ENCODE measurements around the gene SPAG9.
A peak's percentile ranks its signal among the peaks of the same experiment; 100 is the strongest.

Gene SPAG9

DNA sequence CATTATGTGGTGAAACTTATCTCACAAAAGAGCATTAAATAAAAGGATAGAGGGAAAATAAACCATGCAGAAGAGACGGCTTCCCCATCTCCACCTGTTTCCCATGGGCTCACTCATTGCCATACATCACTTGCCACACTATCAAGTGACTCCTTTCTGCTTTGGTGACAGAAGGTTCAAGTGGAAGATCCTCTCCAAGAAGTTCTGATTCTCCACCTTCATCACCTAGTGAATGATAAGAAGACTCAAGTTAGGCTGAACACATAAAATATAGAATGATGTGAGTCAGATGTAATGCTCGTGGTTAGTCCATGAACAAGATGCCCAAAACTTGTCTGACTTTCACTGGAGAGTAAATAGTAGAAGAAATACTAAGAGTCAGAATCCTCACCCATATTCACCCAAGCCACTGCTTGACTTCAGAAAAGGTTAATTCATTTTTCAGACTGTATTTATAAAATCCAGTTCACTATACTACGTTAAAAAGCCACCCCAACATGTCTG, 154.5 kb downstream of the SPAG9 start:
- WGBS, result 84% methylated on average over 2 of the region's 3 CpGs
- H2BK120ac ChIP-seq (ENCODE audit: low read depth, low read length), result no peak overlapping the region
- no peaks in the 10 kb centered on the region for H3K27me3 ChIP-seq (ENCODE audit: control insufficient read depth in 1 of 2, insufficient read depth in 1 of 2, low read length in 2 of 2)
- no peak overlapping the region for H3K18ac ChIP-seq (ENCODE audit: low read depth in 1 of 2, low read length in 2 of 2)
- H3K4me1 ChIP-seq (ENCODE audit: control insufficient read depth, insufficient read depth, low read depth, low read length), result peaks cover 10% of the 10 kb centered on the region
- H2BK12ac ChIP-seq (ENCODE audit: low read length in 2 of 2), result no peak overlapping the region
- no peaks in the 10 kb centered on the region for H3K9me3 ChIP-seq (ENCODE audit: control insufficient read depth, low read length)
- no peak overlapping the region for H2AFZ ChIP-seq (ENCODE audit: low read depth, low read length)
- H3K4me3 ChIP-seq (ENCODE audit: insufficient read depth in 1 of 2, low read depth in 1 of 2, low read length in 2 of 2), result no peak overlapping the region
- H3K23ac ChIP-seq (ENCODE audit: low read length in 2 of 2), result no peak overlapping the region
- H3K4me2 ChIP-seq (ENCODE audit: low read length, poor library complexity, severe bottlenecking), result no peak overlapping the region
- H3K9ac ChIP-seq (ENCODE audit: low read length), result no peak overlapping the region
- no peak overlapping the region for H4K91ac ChIP-seq (ENCODE audit: low read length)
- H2AK5ac ChIP-seq (ENCODE audit: low read length, severe bottlenecking), result no peak overlapping the region
- no peaks in the 10 kb centered on the region for H3K79me1 ChIP-seq (replicated peaks; ENCODE audit: low read length, poor library complexity, severe bottlenecking)
- no peak overlapping the region for H3K4ac ChIP-seq (ENCODE audit: low read depth in 1 of 2, low read length in 2 of 2)
- H2BK15ac ChIP-seq (ENCODE audit: low read depth, poor library complexity, severe bottlenecking), result no peak overlapping the region
- H3K36me3 ChIP-seq (ENCODE audit: control insufficient read depth in 1 of 2, insufficient read depth in 2 of 2, low read depth in 1 of 2, low read length in 2 of 2), result peaks cover 3 to 89% of the 10 kb centered on the region in 2 experiments
- DNase-seq, result no peak
- no peak overlapping the region for H3K14ac ChIP-seq (ENCODE audit: low read length in 2 of 2)
- H3K27ac ChIP-seq (ENCODE audit: low read length, poor library complexity, severe bottlenecking), result no peak overlapping the region
- H2BK5ac ChIP-seq (ENCODE audit: low read depth, low read length, poor library complexity, severe bottlenecking), result no peak overlapping the region
- no peak overlapping the region for H4K8ac ChIP-seq (ENCODE audit: low read length)

DNA sequence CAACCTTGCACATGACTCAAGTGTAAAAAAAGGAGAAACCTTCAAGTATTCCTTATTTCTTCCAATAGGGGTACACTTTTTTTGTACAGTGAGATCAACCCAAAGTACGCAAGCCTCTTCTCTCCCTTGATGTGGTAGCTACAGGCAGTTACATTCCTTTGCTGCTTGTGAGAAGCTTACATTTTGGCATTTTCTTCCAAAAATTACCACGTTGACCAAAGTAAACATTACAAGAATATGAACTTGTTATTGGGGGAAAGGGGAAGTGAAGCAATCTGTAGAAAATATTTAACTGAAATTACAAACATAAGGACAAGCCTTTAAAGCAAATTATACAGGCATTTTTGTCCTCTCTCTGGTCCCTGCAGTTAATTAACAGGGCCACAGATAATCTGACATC, 157.5 kb downstream of the SPAG9 start:
- WGBS, result 100% methylated on average over 1 of the region's 2 CpGs
- H3K4me1 ChIP-seq (ENCODE audit: control insufficient read depth, insufficient read depth, low read depth, low read length), result peaks cover 2% of the 10 kb centered on the region
- no peak overlapping the region for H2AFZ ChIP-seq (ENCODE audit: low read depth, low read length)
- H3K18ac ChIP-seq (ENCODE audit: low read depth in 1 of 2, low read length in 2 of 2), result no peak overlapping the region
- peaks cover 3 to 83% of the 10 kb centered on the region in 2 experiments for H3K36me3 ChIP-seq (ENCODE audit: control insufficient read depth in 1 of 2, insufficient read depth in 2 of 2, low read depth in 1 of 2, low read length in 2 of 2)
- no peaks in the 10 kb centered on the region for H3K9me3 ChIP-seq (ENCODE audit: control insufficient read depth, low read length)
- no peak overlapping the region for H4K8ac ChIP-seq (ENCODE audit: low read length)
- H2BK15ac ChIP-seq (ENCODE audit: low read depth, poor library complexity, severe bottlenecking), result no peak overlapping the region
- no peak for DNase-seq
- H2BK5ac ChIP-seq (ENCODE audit: low read depth, low read length, poor library complexity, severe bottlenecking), result no peak overlapping the region
- H3K23ac ChIP-seq (ENCODE audit: low read length in 2 of 2), result no peak overlapping the region
- H3K9ac ChIP-seq (ENCODE audit: low read length), result no peak overlapping the region
- H3K27me3 ChIP-seq (ENCODE audit: control insufficient read depth in 1 of 2, insufficient read depth in 1 of 2, low read length in 2 of 2), result no peaks in the 10 kb centered on the region
- no peak overlapping the region for H3K4ac ChIP-seq (ENCODE audit: low read depth in 1 of 2, low read length in 2 of 2)
- H2BK120ac ChIP-seq (ENCODE audit: low read depth, low read length), result no peak overlapping the region
- H2AK5ac ChIP-seq (ENCODE audit: low read length, severe bottlenecking), result no peak overlapping the region
- no peak overlapping the region for H3K27ac ChIP-seq (ENCODE audit: low read length, poor library complexity, severe bottlenecking)
- peaks cover 1% of the 10 kb centered on the region for H3K79me1 ChIP-seq (replicated peaks; ENCODE audit: low read length, poor library complexity, severe bottlenecking)
- no peak overlapping the region for H3K14ac ChIP-seq (ENCODE audit: low read length in 2 of 2)
- no peak overlapping the region for H3K4me2 ChIP-seq (ENCODE audit: low read length, poor library complexity, severe bottlenecking)
- H3K4me3 ChIP-seq (ENCODE audit: insufficient read depth in 1 of 2, low read depth in 1 of 2, low read length in 2 of 2), result no peak overlapping the region
- no peak overlapping the region for H2BK12ac ChIP-seq (ENCODE audit: low read length in 2 of 2)
- no peak overlapping the region for H4K91ac ChIP-seq (ENCODE audit: low read length)

DNA sequence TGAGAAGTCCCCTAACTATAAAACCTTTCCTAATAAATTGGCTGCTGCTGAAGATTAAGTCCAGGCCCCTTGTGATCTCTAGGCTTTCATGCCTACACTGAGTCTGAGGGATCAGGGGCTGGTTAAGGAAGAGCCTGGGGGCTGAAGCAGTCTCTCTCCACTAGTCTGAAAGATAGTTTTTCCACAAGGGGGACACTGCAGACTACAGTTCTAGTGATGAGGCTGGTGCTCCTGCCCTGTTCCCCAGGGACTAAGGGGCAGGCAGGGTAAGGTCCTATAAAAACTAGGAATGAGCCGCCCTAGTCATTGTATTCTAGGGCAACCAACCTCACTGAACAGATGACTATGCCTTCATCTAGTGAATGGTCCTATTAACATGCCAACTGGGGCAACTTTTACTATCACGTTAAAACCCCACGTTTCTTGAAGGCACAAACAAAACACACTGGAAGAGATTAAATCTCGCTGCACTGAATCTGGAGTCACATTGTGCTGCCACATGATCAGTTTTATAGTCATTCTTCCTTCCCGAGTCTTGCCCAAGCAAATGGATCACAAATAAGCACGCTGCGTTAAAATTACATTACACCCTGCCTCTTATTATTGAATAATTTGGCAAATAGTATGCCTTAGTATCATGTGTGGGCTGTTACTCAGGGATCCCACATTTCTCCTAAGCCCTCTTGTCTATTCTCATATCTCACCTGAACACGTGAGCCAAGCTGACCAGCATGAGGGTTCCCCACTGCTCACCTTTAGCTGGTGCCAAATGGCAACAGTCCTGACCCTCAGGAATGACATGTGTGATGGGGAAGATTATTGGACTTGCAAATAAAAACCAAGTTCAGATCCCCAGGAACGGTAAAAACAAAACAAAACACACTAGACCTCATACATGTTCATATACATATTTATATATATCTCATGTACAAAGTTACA, 159.1 kb downstream of the SPAG9 start:
- Histone ChIP-seq H3K18ac (ENCODE audit: low read depth in 1 of 2, low read length in 2 of 2) (no peak overlapping the region), H3K79me1 (replicated peaks; ENCODE audit: low read length, poor library complexity, severe bottlenecking) (peaks cover 1% of the 10 kb centered on the region), H3K4me2 (ENCODE audit: low read length, poor library complexity, severe bottlenecking) (no peak overlapping the region), H3K14ac (ENCODE audit: low read length in 2 of 2) (no peak overlapping the region), H2AK5ac (ENCODE audit: low read length, severe bottlenecking) (no peak overlapping the region), H3K27me3 (ENCODE audit: control insufficient read depth in 1 of 2, insufficient read depth in 1 of 2, low read length in 2 of 2) (no peaks in the 10 kb centered on the region), H3K36me3 (ENCODE audit: control insufficient read depth in 1 of 2, insufficient read depth in 2 of 2, low read depth in 1 of 2, low read length in 2 of 2) (peaks cover 3 to 73% of the 10 kb centered on the region in 2 experiments), H3K9ac (ENCODE audit: low read length) (no peak overlapping the region), H3K4me1 (ENCODE audit: control insufficient read depth, insufficient read depth, low read depth, low read length) (peaks cover 2% of the 10 kb centered on the region), H4K91ac (ENCODE audit: low read length) (no peak overlapping the region), H3K4ac (ENCODE audit: low read depth in 1 of 2, low read length in 2 of 2) (no peak overlapping the region), H2BK120ac (ENCODE audit: low read depth, low read length) (no peak overlapping the region), H2BK5ac (ENCODE audit: low read depth, low read length, poor library complexity, severe bottlenecking) (no peak overlapping the region), H3K9me3 (ENCODE audit: control insufficient read depth, low read length) (no peaks in the 10 kb centered on the region), H2AFZ (ENCODE audit: low read depth, low read length) (no peak overlapping the region), H3K4me3 (ENCODE audit: insufficient read depth in 1 of 2, low read depth in 1 of 2, low read length in 2 of 2) (no peak overlapping the region), H2BK12ac (ENCODE audit: low read length in 2 of 2) (no peak overlapping the region), H3K27ac (ENCODE audit: low read length, poor library complexity, severe bottlenecking) (no peak overlapping the region), H2BK15ac (ENCODE audit: low read depth, poor library complexity, severe bottlenecking) (no peak overlapping the region), H4K8ac (ENCODE audit: low read length) (no peak overlapping the region), H3K23ac (ENCODE audit: low read length in 2 of 2) (peak overlapping the region in 1 of 2 experiments; percentile 31)
- no peak for DNase-seq
- 86% methylated on average over 5 of the region's 9 CpGs for WGBS

DNA sequence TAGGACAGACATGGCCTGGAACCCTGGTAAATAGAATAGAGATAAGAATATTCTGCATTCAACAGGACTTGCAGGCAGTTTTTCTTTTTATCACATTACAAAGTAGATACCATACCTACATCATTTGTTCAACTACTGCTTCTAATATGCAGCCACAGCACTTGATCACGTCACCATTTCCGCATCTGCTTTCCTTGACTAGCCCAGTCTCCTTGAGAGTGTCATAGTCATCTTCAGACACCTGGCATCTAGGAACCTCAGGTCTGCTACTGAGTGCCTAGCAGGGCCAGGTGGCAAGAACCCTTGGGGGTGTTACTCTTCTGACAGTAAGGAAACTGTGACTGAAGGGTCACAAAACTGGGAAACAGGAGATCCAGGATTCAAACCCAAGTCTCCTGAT, 161.3 kb downstream of the SPAG9 start:
- Histone ChIP-seq H4K8ac (ENCODE audit: low read length) (no peak overlapping the region), H3K9ac (ENCODE audit: low read length) (no peak overlapping the region), H3K4me3 (ENCODE audit: insufficient read depth in 1 of 2, low read depth in 1 of 2, low read length in 2 of 2) (no peak overlapping the region), H3K4me2 (ENCODE audit: low read length, poor library complexity, severe bottlenecking) (no peak overlapping the region), H2BK12ac (ENCODE audit: low read length in 2 of 2) (no peak overlapping the region), H3K27me3 (ENCODE audit: control insufficient read depth in 1 of 2, insufficient read depth in 1 of 2, low read length in 2 of 2) (no peaks in the 10 kb centered on the region), H2BK120ac (ENCODE audit: low read depth, low read length) (no peak overlapping the region), H3K4ac (ENCODE audit: low read depth in 1 of 2, low read length in 2 of 2) (no peak overlapping the region), H2AK5ac (ENCODE audit: low read length, severe bottlenecking) (no peak overlapping the region), H3K4me1 (ENCODE audit: control insufficient read depth, insufficient read depth, low read depth, low read length) (peaks cover 17% of the 10 kb centered on the region), H3K9me3 (ENCODE audit: control insufficient read depth, low read length) (no peaks in the 10 kb centered on the region), H3K23ac (ENCODE audit: low read length in 2 of 2) (no peak overlapping the region), H3K79me1 (replicated peaks; ENCODE audit: low read length, poor library complexity, severe bottlenecking) (peaks cover 1% of the 10 kb centered on the region), H3K36me3 (ENCODE audit: control insufficient read depth in 1 of 2, insufficient read depth in 2 of 2, low read depth in 1 of 2, low read length in 2 of 2) (peaks cover 3 to 55% of the 10 kb centered on the region in 2 experiments), H2AFZ (ENCODE audit: low read depth, low read length) (no peak overlapping the region), H3K18ac (ENCODE audit: low read depth in 1 of 2, low read length in 2 of 2) (no peak overlapping the region), H4K91ac (ENCODE audit: low read length) (no peak overlapping the region), H3K14ac (ENCODE audit: low read length in 2 of 2) (no peak overlapping the region), H2BK5ac (ENCODE audit: low read depth, low read length, poor library complexity, severe bottlenecking) (no peak overlapping the region), H3K27ac (ENCODE audit: low read length, poor library complexity, severe bottlenecking) (no peak overlapping the region), H2BK15ac (ENCODE audit: low read depth, poor library complexity, severe bottlenecking) (no peak overlapping the region)
- 100% methylated on average over 2 of the region's 2 CpGs for WGBS
- DNase-seq, result no peak
